Ovary (tissue), 3 donors: ENCODE results near the gene SYNE4.

ENCODE experiments used
- EP300 ChIP-seq: sonication (generic); formaldehyde crosslinking; IDR thresholded peaks from one replicate; pipeline ENCODE4 v1.6.1; 2017; ENCODE audit warnings: antibody characterized with exemption
- POLR2A ChIP-seq: fragments of 450-650 bp; IDR thresholded peaks from one replicate; pipeline ENCODE4 v1.6.1; 2017; ENCODE audit warnings: antibody characterized with exemption, mild to moderate bottlenecking, moderate library complexity
- TF ChIP-seq, protein P1 (sequence below), 3 donors: fragments of 450-650 bp in 2 of 3; fragments of 200-600 bp in 1 of 3; IDR thresholded peaks; one replicate each; pipeline versions ENCODE4 v1.5.1 to v1.8.0; 2016 to 2022; ENCODE audit warnings: antibody characterized with exemption in 3 of 3, mild to moderate bottlenecking in 1 of 3
- donor health status: DM: no; HTN: no; CAD: no.

DNA sequence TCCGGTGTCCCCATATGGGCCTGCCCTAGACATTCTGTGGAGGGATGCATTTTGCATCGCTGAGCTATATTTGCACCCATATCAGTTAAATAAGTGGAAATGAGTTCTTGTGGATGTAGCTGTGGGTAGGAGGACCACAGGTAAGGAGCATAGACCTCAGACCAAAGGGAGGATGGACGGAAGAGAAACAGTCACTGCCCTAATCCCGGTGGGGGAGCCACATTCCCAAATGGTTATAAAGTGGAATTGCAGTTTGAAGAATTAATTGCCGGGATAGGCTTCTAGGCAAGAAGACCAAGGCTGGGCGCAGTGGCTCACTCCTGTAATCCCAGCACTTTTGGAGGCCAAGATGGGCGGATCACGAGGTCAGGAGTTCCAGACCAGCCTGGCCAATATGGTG lies 11.8 kb downstream of the SYNE4 start:
- TF ChIP-seq, protein P1, sequence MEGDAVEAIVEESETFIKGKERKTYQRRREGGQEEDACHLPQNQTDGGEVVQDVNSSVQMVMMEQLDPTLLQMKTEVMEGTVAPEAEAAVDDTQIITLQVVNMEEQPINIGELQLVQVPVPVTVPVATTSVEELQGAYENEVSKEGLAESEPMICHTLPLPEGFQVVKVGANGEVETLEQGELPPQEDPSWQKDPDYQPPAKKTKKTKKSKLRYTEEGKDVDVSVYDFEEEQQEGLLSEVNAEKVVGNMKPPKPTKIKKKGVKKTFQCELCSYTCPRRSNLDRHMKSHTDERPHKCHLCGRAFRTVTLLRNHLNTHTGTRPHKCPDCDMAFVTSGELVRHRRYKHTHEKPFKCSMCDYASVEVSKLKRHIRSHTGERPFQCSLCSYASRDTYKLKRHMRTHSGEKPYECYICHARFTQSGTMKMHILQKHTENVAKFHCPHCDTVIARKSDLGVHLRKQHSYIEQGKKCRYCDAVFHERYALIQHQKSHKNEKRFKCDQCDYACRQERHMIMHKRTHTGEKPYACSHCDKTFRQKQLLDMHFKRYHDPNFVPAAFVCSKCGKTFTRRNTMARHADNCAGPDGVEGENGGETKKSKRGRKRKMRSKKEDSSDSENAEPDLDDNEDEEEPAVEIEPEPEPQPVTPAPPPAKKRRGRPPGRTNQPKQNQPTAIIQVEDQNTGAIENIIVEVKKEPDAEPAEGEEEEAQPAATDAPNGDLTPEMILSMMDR (IDR thresholded peaks at IDR 0.05), result no peak
- no peak for TF ChIP-seq POLR2A
- TF ChIP-seq EP300, result no peak
